G401 (cell line): ENCODE data around the gene GPR31. TPM values are rescaled to one million over a fixed set of nuclear protein-coding genes. Genes with fewer than 3 reads are reported as not detected.
"Not testable (repeated sequence)": the region's sequence is repeated elsewhere in the genome, so short reads cannot be mapped to it uniquely, and the experiment has no call there.

Experiments
- DNase-seq: peaks from one replicate; pipeline ENCODE4 v3.0.0-alpha.2; 2015; ENCODE audit warnings: low spot score
- in situ Hi-C: cut with HindIII; loops from 2 replicates; pipeline ENCODE4 v1.10.0; 2016; ENCODE audit warnings: low sequenced_read_pairs, mixed read lengths
- total RNA-seq: library from RNA; depleted of rRNA; stranded (reverse); fragments of >200 nt; shearing (Covaris generic); gene quantifications from 2 replicates; pipeline ENCODE4 v1.2.3, GENCODE V29; 2014

GPR31 gene
- total RNA-seq, 1 experiment from 2014 or later = not detected

DNA sequence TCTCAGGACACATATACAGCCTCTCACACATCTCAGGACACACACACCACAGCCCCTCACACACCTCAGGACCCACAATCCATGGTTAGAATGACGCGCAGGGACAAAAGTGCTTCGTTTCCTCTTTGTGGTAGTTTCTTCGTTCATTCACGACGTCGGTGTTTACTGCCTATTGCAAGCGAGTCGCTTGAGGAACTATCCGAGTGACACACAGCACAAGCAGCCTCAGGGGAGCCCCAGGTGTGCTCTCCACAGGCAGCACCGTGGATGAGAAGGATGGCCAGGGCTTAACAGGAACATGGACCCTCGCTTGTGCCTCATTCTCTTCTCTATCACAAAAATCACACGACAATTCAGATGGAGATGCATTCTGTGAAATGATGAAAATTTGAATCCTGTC is 12.1 kb upstream of the GPR31 start:
- in situ Hi-C loops, DNase-seq: not testable (repeated sequence)

DNA sequence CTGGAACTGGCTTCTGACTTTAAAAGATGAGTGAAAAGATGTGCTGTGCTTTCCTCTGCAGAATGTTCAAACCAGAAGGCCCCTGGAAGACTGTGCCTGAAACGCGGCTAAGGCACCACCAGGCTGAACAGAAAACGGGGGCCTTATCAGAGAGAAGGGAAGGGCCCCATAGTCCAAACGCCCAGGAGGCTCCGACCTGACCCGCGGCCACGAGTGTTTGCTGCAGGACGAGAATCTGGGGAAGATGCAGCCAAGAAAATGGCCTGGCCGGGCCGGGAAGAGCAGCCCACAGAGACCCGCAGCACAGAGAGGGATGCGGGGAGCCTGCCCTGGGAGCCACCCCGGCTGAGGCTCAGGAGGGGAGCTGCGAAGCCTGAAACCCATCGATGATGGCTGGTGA is 10.5 kb upstream of the GPR31 start:
- DNase-seq, in situ Hi-C loops: not testable (repeated sequence)

DNA sequence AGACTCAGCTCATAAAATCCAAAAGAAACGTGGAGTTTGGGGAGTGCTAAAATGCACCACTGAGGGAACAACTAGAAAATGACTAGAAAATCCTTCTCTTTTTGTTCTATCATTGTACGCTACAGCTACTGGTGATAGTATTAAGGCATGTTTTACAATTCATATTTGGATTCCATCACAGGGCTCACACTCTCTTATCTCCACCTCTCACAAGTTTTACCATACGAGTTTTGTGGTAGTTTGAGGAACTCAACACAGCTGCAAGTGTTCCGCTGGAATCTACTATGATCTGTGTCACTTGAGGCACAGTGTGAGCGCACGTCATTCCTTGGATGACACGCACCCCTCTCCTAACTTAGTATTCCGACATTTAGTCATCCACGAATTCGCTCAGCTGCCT is 9.9 kb upstream of the GPR31 start:
- in situ Hi-C loops, DNase-seq: not testable (repeated sequence)

DNA sequence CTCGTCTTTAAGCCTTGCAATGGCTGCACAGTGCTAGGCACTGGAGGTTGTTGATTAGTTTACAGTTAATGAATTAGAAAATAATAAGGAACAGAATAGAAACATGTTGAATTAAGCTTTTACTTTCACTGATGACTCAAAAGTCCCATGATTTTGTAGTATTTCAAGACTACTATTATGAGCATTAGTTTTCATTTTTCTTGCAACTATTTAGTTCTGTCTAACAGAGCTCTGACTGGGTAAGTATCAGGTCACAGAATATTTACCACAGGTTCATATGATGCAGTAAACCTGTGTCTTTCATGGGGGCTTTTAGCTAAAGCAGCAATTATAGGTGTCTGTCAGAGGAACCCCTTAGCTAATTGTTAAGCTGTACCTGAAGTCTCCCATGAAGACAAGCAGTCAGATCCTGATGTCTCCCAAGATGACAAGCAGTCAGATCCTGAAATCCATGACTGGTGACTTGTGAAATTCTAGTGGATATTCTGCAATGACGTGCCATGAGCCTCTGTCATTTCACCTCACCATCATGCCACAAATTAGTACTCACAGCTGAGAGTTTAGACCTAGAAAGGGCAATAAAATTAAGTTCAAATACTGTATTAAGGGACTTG is 8.2 kb upstream of the GPR31 start:
- DNase-seq = no peak
- in situ Hi-C loops = no loop called here

DNA sequence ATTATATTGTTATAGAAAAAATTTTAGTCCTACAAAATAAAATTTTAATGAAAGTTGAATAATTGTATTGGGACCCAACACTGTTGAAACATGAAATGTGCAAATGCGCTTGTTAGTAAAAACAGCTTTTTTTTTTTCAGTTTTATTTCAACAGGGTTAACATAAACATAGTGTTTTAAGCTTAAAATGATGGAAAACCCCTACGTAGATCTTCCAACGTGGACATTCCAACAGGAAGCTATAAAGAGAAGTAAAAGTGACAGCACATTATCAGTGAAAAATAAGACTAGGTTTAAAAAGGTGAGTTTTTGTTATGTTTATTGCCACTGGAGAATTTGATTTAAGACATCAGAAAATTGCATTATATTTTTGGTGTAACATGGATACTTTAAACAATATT is 6.5 kb upstream of the GPR31 start:
- in situ Hi-C loops = no loop called here
- no peak for DNase-seq

DNA sequence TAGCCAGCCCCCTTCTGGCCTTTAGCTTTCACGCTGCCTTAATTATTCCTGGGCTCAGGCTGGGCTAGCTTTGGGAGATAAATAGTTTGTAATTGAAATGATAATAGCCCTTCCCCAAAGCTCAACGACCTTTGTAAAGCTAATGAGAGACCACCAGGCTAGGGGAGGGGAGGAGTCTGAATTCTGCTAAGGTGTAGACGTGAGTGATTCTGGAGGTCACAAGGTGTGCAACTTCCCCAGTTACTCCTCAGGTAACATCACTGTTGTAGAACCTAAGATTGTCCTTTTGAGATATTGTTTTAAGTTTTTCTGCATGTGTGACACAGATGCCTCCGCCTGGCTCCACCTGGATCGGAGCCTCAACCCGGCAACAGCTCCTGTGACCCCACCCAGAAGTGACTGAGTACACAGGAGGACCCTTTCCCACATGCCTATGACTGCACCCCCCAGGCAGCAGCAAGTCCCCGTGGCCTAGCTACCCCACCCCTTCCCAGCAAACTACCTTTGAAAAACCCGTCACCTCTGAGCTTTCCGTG is 5.8 kb upstream of the GPR31 start:
- no peak for DNase-seq

DNA sequence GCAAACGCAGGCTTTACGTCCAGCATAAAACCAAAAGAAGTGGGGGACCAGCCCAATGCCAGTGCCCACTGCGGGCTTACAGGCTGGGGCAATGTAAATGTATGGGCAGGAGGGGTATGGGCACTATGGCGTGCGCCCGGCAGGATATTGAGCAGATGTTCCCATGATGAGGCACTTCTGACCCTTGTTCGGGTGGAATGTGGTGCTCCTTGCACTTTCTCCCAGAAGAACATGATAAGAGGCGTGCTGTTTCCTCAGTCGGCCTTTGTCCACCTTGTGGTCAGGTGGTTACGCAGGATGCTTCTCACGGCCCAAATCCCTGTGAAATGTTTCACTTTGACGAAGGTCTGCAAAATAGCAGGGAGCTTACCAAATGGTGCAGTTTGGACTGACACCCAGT is 4.8 kb upstream of the GPR31 start:
- DNase-seq = no peak
- in situ Hi-C loops = no loop called here

More for the DNA sequence above, 5.8 kb upstream of the GPR31 start:
- in situ Hi-C loops = no loop called here

DNA sequence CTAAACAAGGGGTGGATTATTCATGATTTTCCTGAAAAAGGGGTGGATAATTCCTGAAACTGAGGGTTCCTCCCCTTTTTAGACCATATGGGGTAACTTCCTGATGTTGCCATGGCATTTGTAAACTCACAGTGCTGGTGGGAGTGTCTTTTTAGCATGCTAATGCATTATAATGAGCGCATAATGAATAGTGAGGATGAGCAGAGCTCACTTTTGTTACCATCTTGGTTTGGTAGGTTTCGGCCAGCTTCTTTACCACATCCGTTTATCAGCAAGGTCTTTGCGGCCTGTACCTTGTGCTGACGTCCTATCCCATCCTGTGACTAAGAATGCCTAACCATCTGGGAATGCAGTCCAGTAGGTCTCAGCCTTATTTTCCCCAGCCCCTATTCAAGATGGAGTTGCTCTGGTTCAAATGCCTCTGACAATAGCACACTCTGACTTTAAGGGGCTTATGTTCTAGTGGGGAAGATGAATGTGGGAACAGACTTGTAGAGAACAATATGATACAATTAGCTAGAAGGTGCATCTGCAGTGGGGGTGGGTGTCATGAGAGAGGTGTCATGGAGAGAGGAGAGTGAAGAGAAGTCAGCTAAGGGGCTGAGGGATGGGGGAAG is 4.2 kb upstream of the GPR31 start:
- in situ Hi-C loops = no loop called here
- no peak for DNase-seq

DNA sequence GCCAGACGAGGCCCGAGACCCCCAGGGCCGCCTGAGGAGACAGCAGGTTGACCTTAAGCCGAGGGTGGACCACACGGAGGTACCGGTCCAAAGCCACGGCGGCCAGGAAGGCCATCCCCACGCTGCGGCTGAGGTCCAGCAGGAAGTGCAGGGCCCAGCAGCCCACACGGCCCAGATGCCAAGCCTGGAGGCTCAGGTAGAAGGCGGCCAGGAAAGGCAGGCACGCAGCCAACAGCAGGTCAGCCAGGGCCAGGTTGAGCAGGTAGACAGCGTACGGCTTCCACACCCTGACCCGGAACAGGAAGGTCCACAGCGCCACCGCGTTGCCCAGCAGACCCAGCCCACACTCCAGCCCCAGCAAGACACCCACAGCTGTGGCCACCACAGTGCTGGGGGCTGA is 366 bp downstream of the GPR31 start:
- in situ Hi-C loops = no loop called here
- DNase-seq = no peak

DNA sequence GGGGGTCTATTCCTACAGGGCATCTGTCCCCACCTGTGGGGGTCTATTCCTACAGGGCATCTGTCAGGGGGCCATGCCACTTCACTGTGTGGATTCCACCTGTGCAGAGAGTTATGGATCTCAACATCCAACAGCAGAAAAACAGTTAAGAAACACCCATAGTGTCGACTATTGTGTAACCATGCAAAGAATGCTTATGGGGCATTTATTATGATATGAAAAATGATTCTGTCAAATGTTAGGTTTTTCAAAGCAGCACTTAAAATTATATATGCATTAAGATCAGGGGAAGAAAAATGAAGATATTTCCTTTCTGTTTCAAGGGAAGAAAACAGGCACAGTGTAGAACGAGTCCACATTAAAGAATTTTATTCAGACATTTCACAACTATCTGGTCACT is 2.9 kb downstream of the GPR31 start:
- in situ Hi-C loops = no loop called here
- no peak for DNase-seq

DNA sequence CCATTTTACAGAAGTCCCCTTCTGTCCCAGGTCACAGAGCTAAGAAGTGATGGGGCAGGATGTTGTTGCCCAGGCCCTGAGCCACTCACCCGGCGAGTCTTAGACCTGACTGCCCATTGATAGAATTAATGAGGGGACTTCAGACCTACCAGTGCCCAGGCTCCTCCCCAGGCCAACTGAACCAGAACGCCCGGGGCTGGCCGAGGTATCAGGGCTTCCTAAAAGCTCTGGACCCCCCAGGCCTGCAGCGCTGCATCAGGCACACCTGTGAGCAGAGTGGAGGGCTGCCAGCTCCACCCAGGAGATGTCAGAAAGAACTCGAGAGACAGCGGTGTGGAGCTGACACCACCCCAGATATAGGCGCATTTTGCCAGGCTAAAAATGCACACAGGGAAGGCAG is 3.5 kb downstream of the GPR31 start:
- no peak for DNase-seq
- in situ Hi-C loops = no loop called here

DNA sequence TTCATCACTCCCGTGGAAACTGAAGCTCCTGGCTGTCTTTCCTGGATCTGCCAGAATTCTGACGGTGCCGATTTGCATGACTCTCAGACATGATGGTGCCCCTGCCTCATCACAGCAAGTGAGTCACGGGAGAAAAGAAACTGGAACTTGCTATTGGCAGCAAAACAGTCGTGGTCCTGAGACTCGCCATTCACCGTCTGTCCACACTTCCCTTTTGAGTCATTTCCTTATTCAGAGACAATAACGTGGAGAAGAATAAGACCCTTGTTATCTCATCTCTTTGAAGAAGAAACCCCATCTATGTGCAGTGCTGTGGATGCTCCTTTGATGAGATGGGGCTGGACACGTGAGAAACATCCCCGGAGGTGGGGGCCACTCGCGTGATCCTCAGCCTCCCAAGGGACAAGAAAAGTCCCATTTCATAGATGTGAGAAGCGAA is 4.2 kb downstream of the GPR31 start:
- in situ Hi-C loops = no loop called here
- DNase-seq = no peak

DNA sequence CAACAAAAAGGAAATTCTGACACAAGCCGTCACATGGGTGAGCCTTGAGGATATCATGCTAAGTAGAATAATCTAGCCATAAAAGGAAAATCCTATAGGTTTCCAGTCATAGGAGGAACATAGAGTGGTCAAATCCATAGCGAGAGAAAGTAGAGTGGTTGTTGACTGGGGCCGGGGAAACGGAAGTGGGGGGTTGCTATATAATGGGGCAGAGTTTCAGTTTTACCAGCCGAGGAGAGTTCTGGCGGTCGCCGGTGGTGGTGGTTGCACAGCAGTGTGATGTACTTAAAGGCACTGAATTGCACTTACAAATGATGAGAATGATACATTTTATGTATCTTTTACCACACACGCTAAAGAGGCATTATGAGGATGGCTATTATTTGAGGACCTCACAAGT is 4.9 kb downstream of the GPR31 start:
- DNase-seq = no peak
- in situ Hi-C loops = no loop called here

DNA sequence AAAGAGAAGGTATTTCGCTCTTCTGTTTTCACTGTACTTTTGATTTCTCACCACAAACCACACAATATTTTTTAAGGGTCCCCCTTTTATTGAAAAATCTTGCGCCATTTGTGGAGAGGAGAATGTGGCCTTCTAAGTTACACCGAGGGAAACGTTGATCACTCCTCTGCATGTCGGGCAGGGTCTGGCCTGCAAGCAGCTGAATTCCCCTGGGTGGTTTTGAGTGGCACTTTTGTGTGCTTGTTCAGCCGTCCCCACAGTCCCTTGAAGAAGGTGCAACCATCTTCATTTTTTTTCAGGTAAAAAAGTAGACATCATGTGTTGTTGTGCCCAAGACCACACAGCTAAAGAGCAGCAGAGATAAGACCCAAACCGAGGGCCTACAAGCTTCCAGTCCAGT is 6.1 kb downstream of the GPR31 start:
- in situ Hi-C loops = no loop called here
- no peak for DNase-seq

DNA sequence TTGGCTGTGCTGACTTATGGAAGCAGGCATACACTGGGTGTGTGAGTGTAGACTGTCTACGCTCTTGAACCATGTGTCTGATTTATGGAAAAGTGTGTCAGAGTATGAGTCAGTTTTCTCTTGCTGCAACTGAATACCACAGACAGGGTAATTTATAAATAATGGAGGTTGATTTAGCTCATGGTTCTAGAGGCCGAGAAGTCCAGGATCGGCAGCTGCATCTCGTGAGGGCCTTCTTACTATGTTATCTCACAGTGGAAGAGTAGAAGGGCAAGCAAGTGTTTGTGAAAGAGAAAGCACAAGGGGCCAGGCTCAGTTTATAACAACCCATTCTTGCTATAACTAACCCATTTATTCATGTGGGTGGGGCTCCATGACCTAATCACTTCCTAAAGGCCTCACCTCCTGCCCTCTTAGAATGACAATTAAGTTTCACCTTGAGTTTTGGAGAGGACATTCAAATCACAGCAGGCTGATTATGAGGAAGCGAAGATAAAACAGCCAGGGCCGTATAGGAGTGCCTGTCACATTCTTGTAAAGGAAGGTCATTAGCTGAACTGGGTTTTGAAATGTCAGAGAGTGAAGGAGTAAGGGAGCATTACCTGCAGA is 6.7 kb downstream of the GPR31 start:
- no peak for DNase-seq
- in situ Hi-C loops = no loop called here

DNA sequence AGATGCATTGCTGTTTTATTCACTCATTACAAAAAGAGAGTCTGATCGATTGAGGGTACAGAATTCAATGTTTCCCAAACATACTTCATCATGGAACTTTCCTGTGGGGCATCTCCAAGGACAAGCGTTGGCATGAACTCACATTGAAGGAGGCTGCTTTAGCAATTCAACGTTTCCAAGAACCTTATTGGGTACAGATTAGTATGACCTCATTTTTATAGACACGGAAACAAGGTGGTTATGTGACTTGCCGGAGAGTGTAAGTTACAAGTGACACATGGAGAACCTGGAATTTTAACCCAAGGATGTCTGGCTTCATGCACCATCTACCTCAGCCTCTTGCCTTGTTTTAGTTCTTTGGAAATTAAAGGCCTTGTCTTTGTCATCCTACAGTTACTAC is 8.8 kb downstream of the GPR31 start:
- in situ Hi-C loops = no loop called here
- no peak for DNase-seq

DNA sequence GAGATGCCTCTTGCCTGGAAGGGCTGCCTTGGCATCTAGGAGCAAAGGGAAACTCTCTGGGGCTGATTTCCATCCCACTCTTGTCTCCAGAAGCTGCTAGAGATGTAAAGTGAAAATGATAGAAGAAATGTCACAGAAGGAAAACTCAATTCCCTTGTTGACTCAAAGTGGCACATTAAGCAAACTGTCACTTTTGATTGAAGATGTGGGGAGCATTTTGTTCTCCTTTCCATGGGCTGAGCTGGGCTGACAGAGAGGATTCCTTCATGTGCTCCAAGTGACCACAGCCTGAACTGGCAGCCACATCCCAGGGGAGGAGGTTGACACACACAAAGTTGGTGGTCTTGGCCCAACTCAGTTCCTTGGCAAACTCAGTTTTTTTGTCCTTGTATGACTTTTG is 9.8 kb downstream of the GPR31 start:
- in situ Hi-C loops = no loop called here
- no peak for DNase-seq

DNA sequence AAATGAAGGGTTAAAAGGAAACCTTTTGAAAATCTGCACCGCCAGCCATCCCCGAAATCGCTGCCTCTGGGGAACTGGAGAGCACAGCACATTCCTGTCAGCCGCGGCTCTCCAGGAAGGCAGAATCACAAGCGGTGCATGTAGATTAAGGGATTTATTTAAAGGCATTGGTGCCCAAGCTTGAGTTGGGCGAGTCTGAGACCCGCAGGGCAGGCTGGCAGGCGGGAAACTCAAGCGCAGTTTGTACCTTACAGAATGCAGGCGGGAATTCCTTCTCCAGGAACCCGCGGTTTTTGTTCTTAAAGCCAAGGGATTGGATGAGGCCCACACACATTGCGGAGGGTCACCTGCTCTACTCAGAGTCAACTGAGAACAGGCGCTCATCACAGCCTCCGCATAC is 10.8 kb downstream of the GPR31 start:
- in situ Hi-C loops = no loop called here
- no peak for DNase-seq

DNA sequence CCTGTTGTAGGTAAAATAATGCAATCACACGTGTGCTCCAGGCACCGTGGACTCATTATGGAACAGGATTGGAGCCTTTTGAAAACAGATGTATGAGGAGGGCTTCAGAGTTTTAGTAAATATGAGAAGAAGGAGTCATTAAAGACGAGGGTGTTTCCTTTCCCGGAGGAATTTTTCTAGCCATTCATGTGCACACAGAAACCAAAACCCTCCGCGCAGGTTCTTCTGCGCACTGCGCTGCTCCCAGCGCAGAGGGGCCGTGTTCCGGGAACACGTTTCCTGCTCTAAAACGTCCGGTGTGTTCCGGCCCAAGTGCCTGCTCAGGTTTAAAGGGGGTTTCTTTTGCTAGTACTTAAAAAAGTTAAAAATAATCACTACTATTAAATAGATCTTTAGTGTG is 11.6 kb downstream of the GPR31 start:
- in situ Hi-C loops = no loop called here
- no peak for DNase-seq

DNA sequence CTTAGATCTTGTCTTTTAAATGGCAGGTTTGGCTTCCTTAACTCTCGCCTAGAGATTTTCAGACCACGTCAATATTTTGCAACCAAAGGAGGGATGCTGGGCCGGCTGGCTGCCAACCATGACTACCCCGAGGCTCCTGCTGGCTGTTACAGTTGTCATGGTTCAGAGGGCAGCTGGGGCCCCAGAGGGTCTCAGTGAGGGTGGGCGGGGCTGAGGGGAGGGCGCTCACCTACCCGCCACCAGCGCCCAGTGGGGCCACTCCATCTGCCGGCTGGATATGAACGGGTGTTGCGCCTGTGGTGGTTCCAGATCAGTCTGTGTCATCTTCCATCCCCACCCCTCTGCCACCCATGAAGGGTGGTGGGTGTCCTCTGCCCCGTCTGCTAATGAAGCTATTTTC is 12.3 kb downstream of the GPR31 start:
- DNase-seq = no peak
- in situ Hi-C loops = no loop called here

DNA sequence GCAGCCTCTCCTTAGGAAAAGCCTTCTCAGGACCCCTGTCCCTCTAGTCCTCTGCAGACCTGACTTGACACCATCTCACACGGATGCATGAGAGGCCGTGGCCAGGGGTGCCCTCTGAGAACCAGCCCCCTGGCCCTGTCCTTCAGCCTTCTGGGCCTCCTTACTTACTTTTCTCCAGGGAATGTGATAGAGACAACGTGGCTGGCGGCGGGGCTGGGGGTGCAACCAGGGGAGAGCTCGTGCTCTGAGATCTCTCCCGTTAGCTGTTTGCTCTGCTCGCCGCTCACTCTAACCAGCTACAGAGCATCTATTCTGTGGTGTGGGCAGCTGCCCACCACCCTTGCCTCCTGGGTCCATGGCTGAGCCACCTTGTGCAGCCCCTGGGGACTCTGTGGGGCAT is 14.7 kb downstream of the GPR31 start:
- no peak for DNase-seq
- in situ Hi-C loops = no loop called here
